GM18520 (cell line): ENCODE data around the gene CACNA1I.

Experiments used
- ATAC-seq: cut with Tn5 transposase; IDR thresholded peaks from one replicate; pipeline ENCODE4 v1.9.1; 2021; ENCODE audit not compliant: unreplicated experiment

The CACNA1I gene

DNA sequence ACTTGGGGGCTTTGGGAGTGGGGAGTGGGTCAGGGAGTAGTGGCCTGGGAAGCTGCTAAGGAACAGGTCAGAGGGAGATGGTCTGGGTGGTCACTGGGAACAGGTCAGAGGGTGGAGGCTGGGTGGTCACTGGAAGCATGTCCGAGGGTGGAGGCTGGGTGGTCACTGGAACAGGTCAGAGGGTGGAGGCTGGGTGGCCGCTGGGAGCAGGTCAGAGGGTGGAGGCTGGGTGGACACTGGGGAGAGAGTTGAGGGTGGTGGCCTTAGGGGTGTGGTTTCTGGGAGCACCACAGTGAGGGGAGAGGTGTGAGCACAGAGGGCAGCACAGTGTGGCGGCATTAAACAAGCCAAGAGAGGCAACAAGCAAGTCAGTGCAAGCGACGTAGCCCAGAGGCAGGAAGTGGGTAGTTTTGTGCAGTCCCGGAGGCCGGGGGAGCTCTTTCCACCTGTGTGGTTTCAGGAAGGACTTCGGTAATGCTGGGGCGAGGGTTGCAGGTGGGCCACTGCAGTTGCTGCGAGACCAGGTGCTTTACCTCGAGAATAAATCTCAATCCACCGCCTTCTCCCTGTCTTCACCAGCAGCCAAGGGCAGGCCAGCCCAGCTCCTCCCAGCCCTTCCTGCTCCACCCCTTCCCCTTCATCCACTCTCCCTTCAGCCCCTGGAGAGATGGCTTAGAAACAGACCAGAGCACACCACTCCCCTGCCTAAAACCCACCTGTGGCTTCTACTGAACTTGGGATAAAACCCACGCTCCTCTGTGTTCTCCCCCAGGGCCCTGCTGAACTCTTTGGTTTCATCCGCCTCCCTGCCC, 3.2 kb upstream of the CACNA1I start:
- no peak for ATAC-seq

DNA sequence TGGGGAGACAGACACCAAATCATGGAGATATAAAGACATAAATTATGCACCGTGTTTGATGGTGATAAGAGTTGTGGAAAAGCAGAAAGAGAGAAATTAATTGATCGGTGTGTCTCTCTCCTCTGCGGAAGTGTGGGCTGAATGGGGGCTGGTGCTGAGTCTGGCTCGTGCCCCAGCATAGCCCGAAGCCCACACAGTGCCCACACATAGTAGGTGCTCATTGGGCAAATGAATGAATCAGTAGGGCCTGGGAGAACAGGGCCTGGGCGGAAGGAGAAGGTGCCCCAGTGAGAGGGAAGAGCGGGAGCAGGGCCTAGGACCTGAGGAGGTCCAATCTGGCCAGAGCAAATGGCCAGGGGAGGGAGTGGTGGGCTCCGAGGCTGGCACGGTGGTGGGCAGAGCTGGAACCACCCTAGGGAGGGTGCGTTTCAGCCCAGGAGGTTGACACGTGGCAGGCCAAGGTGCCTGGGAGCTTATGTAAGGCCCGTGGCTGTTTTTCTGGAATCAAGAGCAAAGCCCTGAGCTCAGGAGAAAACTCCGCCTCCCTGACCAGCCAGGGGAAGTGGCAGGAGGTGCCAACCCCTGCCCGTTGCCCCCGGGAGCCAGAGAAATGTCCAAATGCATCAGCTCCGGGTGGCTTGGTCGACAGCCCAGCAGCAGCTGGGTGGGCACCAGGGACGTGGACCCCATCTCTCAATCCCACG, 2.1 kb upstream of the CACNA1I start:
- ATAC-seq: no peak

DNA sequence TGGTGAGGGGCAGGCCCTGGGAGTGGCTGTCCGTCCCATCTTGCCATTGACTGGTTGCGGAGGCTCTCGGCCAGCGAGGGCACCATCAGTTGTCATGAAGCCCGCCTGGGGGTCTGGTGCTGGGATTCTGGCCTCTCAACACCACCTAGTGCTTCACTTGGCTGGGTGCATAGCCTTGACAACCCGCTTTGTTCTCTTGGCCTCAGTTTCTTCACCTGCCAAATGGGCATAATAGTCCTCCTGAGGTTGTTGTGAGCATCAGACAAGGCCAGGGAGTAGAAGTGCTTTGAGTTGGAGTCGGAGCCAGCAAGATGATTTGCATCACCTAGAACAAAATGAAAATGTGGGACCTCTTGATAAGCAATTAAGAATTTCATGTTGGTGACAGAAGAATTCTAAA, 1.5 kb upstream of the CACNA1I start:
- no peak for ATAC-seq

DNA sequence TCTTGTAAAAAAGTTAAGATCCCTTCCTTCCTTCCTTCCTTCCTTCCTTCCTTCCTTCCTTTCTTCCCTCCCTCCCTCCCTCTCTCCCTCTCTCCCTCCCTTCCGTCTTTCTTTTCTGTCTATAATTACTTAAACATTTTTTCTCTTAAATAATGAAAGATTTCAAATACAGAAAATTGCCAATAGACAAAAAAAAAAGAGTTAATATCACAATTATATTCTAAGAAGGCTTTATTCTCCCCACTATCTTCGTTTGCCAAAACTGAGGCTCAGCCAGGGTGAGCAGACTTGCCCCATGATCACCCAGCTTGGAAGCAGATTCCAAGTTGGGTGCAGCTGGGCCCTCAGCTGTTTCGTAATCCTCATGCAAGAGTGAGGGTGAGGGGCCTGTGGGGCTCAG, 327 bp upstream of the CACNA1I start:
- ATAC-seq: no peak

DNA sequence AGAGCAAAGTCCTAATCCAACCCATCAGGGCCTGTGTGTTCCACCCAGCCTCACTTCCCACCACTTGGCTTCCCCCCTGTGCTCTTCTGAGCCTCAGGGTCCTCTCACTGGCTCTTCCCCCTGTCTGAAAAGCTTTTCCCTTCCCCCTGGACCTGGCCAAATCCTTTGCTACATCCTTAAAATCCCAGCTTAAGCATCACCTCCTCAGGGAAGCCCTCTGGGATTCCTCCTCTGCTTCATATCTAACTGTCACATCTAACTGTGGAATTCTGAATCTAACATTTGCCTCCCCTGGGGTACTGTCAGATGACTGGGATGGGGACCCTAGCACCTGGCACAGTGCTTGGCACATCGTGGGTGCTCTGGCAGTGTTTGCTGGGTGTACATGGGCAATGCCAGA, 985 bp downstream of the CACNA1I start:
- ATAC-seq: no peak

DNA sequence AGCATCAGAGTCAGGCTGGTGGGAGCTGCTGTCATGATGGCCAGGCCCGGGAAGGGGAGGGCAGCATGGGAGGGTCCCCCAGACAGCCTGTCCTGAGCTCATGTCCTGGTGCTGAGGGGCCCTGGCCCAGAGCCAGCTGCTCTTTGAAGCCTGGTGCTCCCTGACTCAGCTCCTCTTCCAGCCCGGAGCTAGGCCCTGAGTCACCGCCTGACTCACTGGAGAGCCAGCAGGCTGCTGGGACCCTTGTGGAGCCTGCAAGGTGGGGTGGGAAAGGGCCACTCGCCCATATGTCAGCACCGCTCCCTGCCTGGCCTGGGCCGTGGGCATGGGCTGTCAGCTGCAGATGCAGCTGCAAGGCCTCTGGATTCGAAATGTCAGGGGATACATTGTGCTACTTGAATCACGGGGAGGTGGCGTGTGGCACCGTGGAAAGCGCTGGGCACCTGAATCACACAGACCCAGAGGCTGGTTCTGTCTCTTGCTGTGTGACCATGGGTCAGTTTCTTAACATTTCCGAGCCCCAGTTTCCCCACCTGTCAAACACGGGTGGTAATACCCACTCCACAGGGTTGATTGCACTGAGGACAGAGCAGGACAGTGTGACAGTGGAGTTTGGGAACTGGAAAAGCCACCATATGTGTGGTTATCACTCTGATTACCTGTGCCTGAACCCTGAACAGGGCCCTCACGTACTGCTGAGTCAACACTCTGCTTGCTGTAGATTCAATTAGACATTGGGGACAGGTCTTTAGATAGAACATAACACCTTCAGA, 4.4 kb downstream of the CACNA1I start:
- ATAC-seq: no peak

DNA sequence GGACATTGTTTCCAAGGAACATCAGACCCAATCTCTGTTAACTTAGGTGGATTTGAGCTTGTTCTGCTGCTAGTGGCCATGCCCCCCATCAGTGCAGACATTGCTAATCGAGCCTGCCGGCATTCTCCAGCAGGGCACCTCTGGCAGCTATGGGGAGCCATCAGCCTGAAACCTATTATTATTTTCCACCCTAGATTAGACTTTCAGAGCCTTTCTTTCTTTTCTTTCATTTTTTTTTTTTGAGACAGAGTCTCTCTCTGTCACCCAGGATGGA, 4.9 kb downstream of the CACNA1I start:
- ATAC-seq: no peak

DNA sequence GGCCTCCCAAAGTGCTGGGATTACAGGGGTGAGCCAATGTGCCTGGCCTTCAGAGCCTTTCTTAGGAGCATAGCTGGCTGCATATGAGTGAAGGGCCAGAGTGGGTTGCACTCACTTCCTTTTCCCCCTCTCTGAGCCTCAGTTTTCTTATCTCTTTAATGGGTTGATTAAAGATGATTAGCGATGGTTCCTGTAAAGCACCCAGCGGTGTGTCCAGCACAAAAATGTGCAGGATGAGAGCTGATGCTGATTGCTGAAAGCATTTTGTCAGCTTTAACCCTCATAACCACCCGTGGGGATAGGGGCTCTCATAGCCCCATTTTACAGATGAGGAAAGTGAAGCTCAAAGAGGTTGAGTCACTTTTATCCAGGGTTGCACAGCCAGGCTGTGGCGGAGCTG, 5.5 kb downstream of the CACNA1I start:
- no peak for ATAC-seq

DNA sequence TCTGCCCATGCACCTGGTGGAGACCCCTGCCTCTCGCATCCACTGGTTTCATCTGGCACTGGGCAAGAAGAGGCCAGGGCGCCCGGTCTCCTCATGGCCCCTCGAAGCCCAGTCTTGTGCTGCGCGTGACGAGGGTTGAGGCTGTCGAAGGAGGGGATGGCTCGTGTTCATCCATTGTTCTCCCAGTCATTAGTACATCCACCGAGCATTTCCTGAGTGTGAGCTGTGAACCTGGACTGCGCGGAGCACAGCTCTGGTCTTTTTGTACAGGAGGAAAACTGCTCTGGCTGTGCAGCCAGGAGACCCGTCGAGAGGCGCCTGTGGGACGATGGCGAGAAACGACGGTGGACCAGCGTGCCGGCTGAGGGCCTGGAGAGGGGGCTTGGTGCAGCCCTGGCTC, 6.8 kb downstream of the CACNA1I start:
- no peak for ATAC-seq

DNA sequence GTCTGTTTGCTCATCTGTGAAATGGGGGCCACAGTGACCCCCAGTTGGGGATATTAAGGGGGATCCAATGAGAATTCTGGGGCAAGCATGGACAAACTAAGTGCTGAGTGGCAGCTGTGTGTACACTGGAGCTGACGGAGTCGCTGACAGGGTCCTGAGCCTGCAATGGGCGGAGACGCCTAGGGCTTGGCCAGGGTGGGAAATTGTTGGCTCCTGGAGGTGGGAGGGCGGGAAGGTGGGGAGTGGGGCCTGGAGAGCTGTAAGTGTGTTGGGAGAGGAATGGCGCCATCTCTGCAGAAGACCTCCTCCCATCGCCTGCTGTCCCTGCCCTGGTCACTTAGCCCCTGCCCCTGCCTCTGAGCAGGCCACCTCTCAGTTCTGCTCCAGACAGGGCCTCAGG, 7.3 kb downstream of the CACNA1I start:
- no peak for ATAC-seq

DNA sequence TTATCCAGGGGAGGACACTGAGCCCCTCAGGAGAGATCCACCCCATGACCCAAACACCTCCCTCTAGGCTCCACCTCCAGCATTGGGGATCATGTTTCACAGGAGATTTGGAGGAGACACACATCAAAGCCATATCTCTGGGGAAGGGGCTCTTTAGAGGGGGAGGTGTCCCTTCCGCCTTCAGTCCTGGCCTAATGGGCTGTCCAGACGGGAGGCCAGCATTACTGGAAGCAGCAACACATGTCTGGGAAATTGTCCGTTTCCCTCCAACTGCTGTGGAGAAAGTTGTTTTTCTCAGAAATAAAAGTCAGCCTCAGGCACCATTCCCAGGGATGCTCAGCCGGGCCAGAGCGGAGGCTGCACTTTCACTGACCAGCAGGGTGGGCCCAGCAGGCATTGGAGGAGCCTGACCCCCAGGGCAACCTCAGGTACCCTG, 9.5 kb downstream of the CACNA1I start:
- no peak for ATAC-seq

DNA sequence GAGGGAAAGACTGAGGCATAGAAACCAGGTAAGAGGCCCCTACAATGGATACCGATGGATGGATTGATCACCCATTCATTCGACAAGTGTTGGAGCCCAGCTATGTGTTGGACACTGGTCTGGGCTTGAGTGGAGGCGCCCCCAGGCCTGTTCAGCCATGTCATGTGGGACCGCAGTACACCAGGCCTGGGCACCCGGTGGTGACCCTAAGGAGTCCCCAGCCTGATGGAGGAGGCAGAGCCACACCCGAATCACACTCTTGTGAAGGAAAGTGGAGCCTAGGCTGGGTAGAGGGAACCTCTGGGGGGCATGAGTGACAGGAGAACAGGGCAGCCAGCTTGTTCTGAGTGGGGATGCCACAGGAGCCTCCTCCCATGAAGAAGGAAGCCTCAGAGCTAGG, 10.2 kb downstream of the CACNA1I start:
- ATAC-seq: no peak

DNA sequence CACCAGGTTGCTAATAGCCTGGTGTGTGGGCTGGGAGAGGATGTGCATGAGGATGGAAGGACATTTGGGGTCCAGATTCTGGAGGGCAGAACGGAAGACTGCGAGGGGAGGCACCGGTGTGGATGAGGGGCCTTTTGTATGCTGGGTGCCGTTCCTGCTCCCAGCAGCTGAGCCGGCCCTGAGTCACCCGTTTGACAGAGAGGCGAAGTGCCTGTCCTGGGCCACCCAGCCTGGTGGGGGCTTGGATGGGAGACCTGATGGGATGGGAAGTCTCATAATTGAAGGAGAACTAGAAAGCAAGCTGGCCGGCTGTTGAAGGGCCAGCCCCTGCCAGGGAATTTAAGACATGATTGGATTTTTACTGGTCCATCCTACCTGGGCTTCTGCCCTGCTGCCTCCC, 10.8 kb downstream of the CACNA1I start:
- ATAC-seq: no peak

DNA sequence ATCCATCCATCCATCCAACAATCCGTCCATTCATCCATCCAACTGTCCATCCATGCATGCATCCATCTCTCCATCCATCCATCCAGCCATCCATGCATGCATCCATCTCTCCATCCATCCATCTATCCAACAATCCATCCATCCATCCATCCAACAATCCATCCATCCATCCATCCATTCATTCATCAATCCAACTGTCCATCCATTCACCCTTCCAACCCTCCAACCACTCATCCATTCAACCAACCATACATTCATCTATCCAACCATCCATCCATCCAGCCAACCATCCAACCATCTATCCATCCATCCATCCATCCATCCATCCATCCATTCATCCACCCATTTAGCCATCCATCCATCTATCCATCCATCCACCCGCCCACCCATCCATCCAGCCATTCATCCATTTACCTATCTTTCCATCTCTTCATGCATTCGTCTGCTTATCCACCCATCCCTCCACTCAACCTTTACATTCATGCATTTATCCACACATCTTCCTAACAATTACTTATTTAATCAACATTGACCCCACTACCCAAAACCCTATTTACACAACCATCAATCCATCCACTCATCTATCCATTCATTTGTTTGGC, 12.6 kb downstream of the CACNA1I start:
- no peak for ATAC-seq

DNA sequence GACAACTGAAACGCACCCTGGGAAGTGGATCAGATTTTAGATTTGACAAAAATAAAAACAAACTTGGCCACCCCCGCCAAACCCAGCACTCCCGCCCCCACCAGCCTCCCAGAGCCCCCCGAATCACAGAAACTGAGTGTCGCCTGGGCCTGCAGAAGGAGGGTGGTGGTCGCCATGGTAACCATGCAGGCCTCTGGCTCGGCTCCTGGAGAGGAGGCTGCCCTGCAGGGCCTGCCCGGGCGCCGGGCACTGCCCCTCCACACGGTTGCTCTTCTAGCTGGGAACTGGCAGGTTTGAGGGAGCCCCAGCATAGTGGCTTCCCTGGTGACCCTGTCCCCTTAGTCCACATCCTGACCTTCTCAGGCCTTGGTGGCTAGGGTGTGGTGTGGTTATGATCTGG, 19.3 kb downstream of the CACNA1I start:
- no peak for ATAC-seq

DNA sequence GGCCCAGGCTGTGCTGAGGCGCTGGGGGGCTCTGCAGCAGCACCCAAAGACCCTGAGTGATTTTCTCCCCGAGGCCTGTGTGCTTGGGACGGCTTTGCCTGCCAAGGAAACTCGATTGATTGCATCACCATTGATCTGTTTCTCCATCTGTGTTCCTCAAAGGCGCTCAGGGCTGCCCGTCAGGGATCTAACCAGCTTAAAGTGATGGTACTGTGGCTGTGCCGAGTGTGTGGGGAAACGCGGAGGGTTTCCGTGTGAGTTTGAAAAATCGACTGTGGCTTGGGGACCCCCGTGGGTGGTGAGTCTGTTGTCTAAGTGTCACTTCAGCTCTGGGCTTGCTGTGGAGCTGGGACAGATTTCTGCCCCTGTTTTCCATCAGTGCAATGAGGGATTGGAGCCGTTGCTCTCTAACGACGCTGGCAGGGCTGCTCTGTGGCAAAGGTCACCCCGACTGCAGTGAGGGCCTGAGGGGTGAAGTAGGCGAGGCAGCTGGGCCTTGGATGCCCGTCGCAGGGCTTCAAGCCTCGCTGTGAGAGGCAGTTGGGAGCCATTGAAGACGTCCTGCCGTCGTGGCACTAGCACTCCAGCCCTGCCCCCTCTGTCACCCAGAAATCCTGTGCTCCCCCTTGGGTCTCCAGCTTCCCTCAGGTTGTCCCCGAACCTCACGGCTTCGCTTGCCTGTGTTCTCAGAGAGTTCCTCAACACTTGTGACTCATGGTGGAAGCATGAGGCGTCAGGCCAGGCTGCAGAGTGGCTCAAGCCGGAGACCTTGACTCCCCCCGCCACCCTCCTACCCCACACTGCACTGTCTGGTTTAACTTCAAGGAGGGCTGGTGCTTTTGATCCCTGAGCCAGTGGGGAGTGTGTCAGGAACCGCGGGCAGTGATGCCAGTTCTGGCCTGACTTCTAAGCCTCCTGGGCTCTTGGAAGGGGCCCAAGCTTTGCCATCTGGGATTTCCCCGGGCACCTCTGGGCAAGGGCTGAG, 21.8 kb downstream of the CACNA1I start:
- no peak for ATAC-seq

DNA sequence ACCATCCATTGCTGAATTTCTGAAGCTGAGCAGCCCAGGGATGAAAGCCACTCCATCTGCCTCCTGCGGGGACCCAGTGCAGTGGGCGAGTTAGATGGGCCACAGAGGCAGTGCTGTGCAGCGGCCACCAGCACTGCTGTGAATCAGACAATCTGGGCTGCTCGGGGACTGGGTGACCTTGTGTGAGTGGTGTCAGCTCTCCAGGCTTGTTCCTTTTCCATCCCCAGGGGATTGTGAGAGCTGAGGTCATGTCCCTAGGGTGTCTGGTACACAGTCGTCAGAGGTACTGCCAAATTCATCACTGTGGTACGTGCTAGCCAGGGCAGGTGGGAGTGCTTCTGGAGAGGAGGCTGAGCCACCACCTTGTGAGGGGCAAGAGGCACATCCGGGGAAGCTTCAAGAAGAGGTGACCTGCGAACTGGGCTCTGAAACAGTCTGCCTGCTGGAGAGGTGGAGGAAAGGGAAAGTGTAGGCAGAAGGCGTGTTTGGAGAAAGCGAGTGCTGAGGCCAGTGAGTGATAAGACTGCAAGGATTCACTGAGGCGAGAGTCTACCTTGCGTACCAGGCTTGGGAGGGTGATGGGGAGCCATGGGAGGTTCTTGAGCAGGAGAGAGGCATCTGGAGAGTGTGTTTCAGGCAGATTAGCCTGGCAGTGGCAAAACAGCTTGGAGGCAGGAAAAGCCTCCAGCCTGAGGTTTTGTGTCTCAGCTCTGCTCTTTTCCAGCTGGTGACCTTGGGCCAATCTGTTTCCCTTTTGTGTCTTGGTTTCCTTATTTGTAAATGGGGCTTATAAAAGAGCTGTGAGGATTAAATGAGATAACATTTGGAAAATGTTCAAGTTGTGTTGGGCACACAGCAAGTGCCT, 22.7 kb downstream of the CACNA1I start:
- ATAC-seq: no peak

DNA sequence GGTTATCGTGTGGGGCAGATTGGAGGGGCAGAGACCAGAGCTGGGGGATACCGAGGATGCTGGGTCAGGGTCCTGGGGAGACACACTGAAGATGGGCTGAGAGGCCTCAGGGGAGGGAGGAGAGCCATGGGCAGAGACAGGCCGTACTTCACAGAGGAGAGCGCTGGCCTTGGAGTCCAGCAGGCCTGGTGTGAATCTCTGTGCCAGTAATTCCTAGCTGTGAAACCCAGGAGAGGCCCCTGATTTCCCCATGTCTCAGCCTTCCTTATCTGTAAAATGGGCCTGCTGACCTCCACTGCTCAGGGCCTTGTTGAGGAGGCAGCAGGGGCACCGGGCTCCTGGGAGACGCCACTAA, 23.4 kb downstream of the CACNA1I start:
- ATAC-seq: no peak

DNA sequence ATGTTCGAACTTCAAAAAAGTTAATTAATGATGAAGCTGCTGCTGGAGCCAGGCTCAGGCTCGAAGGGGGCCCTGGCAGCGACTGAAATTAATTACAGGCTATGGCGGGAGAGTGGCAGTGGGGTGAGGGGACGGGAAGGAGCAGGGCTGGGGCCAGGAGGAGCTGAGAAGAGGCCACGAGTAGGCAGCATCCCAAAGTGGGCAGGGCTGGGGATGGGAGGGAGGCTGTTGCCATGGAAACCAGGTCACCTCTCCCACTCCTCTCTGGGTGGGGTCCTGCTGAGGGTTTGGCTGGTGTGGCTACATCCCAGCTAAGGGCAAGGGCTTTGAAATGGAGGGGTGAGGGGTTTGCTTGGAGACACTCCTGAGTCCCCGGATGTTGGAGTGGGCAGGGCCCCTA, 23.9 kb downstream of the CACNA1I start:
- ATAC-seq: no peak
